Measurements from ENCODE around the gene SLX9. TPM values are rescaled to one million over a fixed set of nuclear protein-coding genes. Genes with fewer than 3 reads are reported as not detected.

The SLX9 gene
- polyA plus RNA-seq, 1 donor from 2014 or later, result 15.4 TPM

DNA sequence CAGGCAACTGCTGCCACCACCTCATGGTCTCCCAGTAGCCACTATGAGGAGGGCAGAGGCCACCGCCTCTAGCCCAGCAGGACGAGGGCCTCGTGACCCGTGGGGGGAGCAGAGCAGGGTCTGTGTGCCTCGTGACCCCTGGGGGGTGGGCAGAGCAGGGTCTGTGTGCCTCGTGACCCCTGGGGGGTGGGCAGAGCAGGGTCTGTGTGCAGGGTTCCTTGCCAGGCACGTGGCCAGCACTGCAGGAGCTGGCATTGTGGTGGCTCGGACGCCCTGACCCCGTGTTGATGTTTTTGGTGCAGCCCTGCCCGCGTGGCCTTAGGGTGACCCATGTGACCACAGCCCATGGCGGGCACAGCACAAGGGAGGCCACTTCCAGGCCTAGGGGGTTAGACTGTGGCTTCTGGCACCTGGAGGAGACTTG lies 52.8 kb downstream of the SLX9 start:
- TF ChIP-seq RAD21 (conservative IDR thresholded peaks at IDR 0.05) (no peak), EP300 (conservative IDR thresholded peaks at IDR 0.05; ENCODE audit: poor library complexity, severe bottlenecking) (no peak), SMC3 (conservative IDR thresholded peaks at IDR 0.05; ENCODE audit: poor library complexity) (no peak), EZH2 (IDR thresholded peaks at IDR 0.05; ENCODE audit: borderline replicate concordance, insufficient read depth, low read length, poor library complexity, severe bottlenecking) (no peak), MXI1 (conservative IDR thresholded peaks at IDR 0.05; ENCODE audit: poor library complexity, severe bottlenecking) (no peak), POLR2AphosphoS5 (IDR thresholded peaks at IDR 0.05) (no peak), TAF1 (IDR thresholded peaks at IDR 0.05; ENCODE audit: low read depth) (no peak)
- TF ChIP-seq, protein P1, sequence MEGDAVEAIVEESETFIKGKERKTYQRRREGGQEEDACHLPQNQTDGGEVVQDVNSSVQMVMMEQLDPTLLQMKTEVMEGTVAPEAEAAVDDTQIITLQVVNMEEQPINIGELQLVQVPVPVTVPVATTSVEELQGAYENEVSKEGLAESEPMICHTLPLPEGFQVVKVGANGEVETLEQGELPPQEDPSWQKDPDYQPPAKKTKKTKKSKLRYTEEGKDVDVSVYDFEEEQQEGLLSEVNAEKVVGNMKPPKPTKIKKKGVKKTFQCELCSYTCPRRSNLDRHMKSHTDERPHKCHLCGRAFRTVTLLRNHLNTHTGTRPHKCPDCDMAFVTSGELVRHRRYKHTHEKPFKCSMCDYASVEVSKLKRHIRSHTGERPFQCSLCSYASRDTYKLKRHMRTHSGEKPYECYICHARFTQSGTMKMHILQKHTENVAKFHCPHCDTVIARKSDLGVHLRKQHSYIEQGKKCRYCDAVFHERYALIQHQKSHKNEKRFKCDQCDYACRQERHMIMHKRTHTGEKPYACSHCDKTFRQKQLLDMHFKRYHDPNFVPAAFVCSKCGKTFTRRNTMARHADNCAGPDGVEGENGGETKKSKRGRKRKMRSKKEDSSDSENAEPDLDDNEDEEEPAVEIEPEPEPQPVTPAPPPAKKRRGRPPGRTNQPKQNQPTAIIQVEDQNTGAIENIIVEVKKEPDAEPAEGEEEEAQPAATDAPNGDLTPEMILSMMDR (IDR thresholded peaks at IDR 0.05; ENCODE audit: poor library complexity, severe bottlenecking), result no peak
- TF ChIP-seq, protein P2, sequence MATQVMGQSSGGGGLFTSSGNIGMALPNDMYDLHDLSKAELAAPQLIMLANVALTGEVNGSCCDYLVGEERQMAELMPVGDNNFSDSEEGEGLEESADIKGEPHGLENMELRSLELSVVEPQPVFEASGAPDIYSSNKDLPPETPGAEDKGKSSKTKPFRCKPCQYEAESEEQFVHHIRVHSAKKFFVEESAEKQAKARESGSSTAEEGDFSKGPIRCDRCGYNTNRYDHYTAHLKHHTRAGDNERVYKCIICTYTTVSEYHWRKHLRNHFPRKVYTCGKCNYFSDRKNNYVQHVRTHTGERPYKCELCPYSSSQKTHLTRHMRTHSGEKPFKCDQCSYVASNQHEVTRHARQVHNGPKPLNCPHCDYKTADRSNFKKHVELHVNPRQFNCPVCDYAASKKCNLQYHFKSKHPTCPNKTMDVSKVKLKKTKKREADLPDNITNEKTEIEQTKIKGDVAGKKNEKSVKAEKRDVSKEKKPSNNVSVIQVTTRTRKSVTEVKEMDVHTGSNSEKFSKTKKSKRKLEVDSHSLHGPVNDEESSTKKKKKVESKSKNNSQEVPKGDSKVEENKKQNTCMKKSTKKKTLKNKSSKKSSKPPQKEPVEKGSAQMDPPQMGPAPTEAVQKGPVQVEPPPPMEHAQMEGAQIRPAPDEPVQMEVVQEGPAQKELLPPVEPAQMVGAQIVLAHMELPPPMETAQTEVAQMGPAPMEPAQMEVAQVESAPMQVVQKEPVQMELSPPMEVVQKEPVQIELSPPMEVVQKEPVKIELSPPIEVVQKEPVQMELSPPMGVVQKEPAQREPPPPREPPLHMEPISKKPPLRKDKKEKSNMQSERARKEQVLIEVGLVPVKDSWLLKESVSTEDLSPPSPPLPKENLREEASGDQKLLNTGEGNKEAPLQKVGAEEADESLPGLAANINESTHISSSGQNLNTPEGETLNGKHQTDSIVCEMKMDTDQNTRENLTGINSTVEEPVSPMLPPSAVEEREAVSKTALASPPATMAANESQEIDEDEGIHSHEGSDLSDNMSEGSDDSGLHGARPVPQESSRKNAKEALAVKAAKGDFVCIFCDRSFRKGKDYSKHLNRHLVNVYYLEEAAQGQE (IDR thresholded peaks at IDR 0.05; ENCODE audit: borderline replicate concordance), result no peak
- Histone ChIP-seq H3F3A (ENCODE audit: insufficient read depth, low read length, poor library complexity, severe bottlenecking) (no peaks in the 10 kb centered on the region), H4K20me1 (ENCODE audit: insufficient read depth) (no peaks in the 10 kb centered on the region), H3K4me3 (ENCODE audit: low read length) (no peak overlapping the region), H3K9me2 (ENCODE audit: insufficient read depth, low read length) (no peaks in the 10 kb centered on the region), H3K36me3 (ENCODE audit: insufficient read depth, low read length) (no peaks in the 10 kb centered on the region), H3K79me2 (replicated peaks; ENCODE audit: insufficient read depth, low read length) (no peaks in the 10 kb centered on the region), H3K27me3 (ENCODE audit: insufficient read depth, low read depth, low read length) (no peaks in the 10 kb centered on the region), H3K9me3 (ENCODE audit: low read length) (no peaks in the 10 kb centered on the region), H2AFZ (ENCODE audit: low read depth, low read length) (no peak overlapping the region), H3K4me2 (ENCODE audit: low read length) (no peak overlapping the region), H3K9ac (ENCODE audit: low read length) (no peak overlapping the region), H3K27ac (ENCODE audit: low read length) (no peak overlapping the region)

DNA sequence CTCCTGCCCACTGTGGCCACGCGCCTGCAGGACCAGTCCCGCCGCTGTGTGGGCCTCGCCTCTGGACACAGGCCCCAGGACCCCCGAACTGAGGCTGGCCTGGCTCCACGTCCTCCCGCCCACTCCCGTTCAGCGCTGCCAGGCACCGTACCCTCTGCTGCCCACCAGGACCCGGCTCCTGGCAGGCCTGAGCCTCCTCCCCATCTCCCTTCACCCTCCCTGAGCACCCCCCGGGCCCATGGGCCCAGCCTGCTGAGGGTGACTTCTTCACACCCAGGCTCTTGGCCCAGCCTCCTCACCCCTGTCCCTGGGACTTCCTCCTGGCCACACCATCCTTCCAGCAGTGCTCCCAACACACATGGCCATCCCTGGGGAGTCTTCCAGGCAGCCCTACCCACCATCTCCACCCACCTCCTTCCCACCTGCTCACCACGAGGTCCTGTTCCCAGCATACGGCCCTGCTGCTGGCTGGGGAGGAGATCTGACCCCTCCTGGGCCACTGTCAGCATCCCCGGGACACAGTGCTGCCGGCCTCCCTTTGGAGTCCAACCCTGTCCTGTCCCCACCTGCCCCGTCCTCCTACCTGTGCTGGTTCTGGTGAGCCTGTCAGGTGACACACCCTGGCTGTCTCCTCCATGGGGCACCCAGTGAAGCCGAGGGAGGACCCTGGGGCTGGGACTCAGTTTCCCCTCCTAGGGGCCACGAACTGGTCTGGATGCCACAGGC lies 53.7 kb downstream of the SLX9 start:
- Histone ChIP-seq H3F3A (ENCODE audit: insufficient read depth, low read length, poor library complexity, severe bottlenecking) (no peaks in the 10 kb centered on the region), H3K9me3 (ENCODE audit: low read length) (no peaks in the 10 kb centered on the region), H3K4me3 (ENCODE audit: low read length) (no peak overlapping the region), H3K36me3 (ENCODE audit: insufficient read depth, low read length) (no peaks in the 10 kb centered on the region), H3K9me2 (ENCODE audit: insufficient read depth, low read length) (no peaks in the 10 kb centered on the region), H3K4me2 (ENCODE audit: low read length) (no peak overlapping the region), H3K27ac (ENCODE audit: low read length) (no peak overlapping the region), H2AFZ (ENCODE audit: low read depth, low read length) (no peak overlapping the region), H3K79me2 (replicated peaks; ENCODE audit: insufficient read depth, low read length) (no peaks in the 10 kb centered on the region), H3K9ac (ENCODE audit: low read length) (no peak overlapping the region), H4K20me1 (ENCODE audit: insufficient read depth) (no peaks in the 10 kb centered on the region), H3K27me3 (ENCODE audit: insufficient read depth, low read depth, low read length) (no peaks in the 10 kb centered on the region)
- TF ChIP-seq SMC3 (conservative IDR thresholded peaks at IDR 0.05; ENCODE audit: poor library complexity), result no peak
- no peak for TF ChIP-seq MXI1 (conservative IDR thresholded peaks at IDR 0.05; ENCODE audit: poor library complexity, severe bottlenecking)
- TF ChIP-seq EP300 (conservative IDR thresholded peaks at IDR 0.05; ENCODE audit: poor library complexity, severe bottlenecking), result no peak
- no peak for TF ChIP-seq POLR2AphosphoS5 (IDR thresholded peaks at IDR 0.05)
- TF ChIP-seq, protein P2 (IDR thresholded peaks at IDR 0.05; ENCODE audit: borderline replicate concordance), result no peak
- TF ChIP-seq, protein P1 (IDR thresholded peaks at IDR 0.05; ENCODE audit: poor library complexity, severe bottlenecking), result no peak
- no peak for TF ChIP-seq TAF1 (IDR thresholded peaks at IDR 0.05; ENCODE audit: low read depth)
- TF ChIP-seq RAD21 (conservative IDR thresholded peaks at IDR 0.05), result no peak
- no peak for TF ChIP-seq EZH2 (IDR thresholded peaks at IDR 0.05; ENCODE audit: borderline replicate concordance, insufficient read depth, low read length, poor library complexity, severe bottlenecking)
